GM12878 (cell line): ENCODE measurements around the gene PCSK2.

Experiments used
- CREB1 ChIP-seq: IDR thresholded peaks from 2 replicates; pipeline ENCODE4 v1.6.1; 2012; ENCODE audit warnings: low read depth, mild to moderate bottlenecking, inconsistent platforms
- EZH2 ChIP-seq: IDR thresholded peaks from 2 replicates; pipeline ENCODE4 v1.6.1; 2012; ENCODE audit warnings: low read depth, mild to moderate bottlenecking, control low read depth, inconsistent platforms, low read length, borderline replicate concordance; ENCODE audit not compliant: control insufficient read depth
- GABPA ChIP-seq: IDR thresholded peaks from 2 replicates; pipeline ENCODE4 v1.6.1; 2014; ENCODE audit warnings: antibody characterized with exemption, low read depth, mild to moderate bottlenecking, inconsistent platforms
- IKZF1 ChIP-seq: fragments of 450-650 bp; conservative IDR thresholded peaks from 2 replicates; pipeline ENCODE4 v1.6.1; 2017; ENCODE audit warnings: antibody characterized with exemption, mild to moderate bottlenecking
- MXI1 ChIP-seq: fragments of 150-350 bp; IDR thresholded peaks from 2 replicates; pipeline ENCODE4 v1.6.1; 2011; ENCODE audit warnings: low read depth, mild to moderate bottlenecking, inconsistent platforms, low read length, improper control_type of control experiment
- MYC ChIP-seq: IDR thresholded peaks from 2 replicates; pipeline ENCODE4 v1.6.1; 2011; ENCODE audit warnings: mild to moderate bottlenecking, low read length, moderate library complexity, inconsistent platforms; ENCODE audit not compliant: insufficient read depth, insufficient replicate concordance, insufficient read length, severe bottlenecking
- TAF1 ChIP-seq: IDR thresholded peaks from 2 replicates; pipeline ENCODE4 v1.6.1; 2011; ENCODE audit warnings: mild to moderate bottlenecking, low read depth, low read length, borderline replicate concordance
- TF ChIP-seq, protein P1 (sequence below), 3 experiments: IDR thresholded peaks in 2 of 3; conservative IDR thresholded peaks in 1 of 3; 2 replicates each; pipeline ENCODE4 v1.5.1; 2011; ENCODE audit warnings: low read depth in 3 of 3, low read length in 3 of 3, mild to moderate bottlenecking in 3 of 3, control low read depth in 2 of 3, moderate library complexity in 2 of 3, inconsistent platforms in 1 of 3, mixed read lengths in 1 of 3; ENCODE audit not compliant: control insufficient read depth in 2 of 3, insufficient read depth in 1 of 3; ENCODE audit errors: extremely low read depth in 1 of 3
- TF ChIP-seq, protein P2 (sequence below): fragments of 450-650 bp; IDR thresholded peaks from 2 replicates; pipeline ENCODE4 v1.6.1; 2017; ENCODE audit warnings: mild to moderate bottlenecking, low read depth, inconsistent platforms; ENCODE audit not compliant: poor library complexity, severe bottlenecking
- TF ChIP-seq, protein P3 (sequence below): fragments of 450-650 bp; IDR thresholded peaks from 2 replicates; pipeline ENCODE4 v1.6.1; 2017; ENCODE audit warnings: mild to moderate bottlenecking, moderate library complexity
- TF ChIP-seq, protein P4 (sequence below): IDR thresholded peaks from 2 replicates; pipeline ENCODE4 v1.6.1; 2011; ENCODE audit warnings: borderline replicate concordance, low read depth, mild to moderate bottlenecking, moderate library complexity, mixed read lengths, low read length; ENCODE audit not compliant: insufficient read depth; ENCODE audit errors: extremely low read length

DNA sequence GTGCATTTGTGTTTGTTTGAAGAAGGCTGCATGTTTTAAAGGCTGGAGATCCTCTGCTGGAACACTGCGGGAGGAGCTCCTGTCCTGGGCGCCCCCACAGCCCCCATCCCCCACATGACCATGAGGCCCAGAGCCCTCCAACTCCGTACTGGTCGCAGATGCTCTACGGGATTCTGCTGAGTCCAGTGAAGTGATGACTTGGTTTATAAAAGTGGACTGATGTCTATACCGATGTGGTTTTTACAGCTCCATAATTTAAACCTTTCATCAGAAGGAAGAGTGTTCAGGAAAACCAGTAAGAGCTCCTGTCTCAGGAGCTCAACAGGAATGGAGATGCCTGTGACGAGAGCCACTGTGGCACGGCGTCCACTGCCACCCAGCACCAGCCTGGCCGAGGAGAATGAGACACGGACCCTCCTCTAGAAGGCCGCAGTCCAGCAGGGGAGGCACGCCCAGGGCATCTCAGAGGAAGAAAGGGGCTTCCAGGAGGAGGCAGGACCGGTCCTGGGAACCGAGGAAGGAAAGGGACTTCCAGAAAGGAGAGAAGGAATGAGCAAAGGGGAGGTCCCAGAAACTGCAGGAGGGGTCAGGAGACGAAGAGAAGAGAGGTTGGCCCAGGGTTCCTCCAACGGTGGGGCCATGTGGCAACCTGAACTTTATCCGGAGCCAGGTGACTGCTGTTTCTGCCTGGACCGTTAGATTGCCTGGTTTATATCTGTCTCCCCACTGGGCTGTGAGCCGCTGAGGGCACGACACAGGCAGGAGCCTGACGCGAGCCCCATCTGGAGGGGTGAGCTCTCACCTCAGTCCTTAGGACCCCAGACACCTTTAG is 277.4 kb downstream of the PCSK2 start:
- no peak for TF ChIP-seq TAF1
- TF ChIP-seq, protein P1, sequence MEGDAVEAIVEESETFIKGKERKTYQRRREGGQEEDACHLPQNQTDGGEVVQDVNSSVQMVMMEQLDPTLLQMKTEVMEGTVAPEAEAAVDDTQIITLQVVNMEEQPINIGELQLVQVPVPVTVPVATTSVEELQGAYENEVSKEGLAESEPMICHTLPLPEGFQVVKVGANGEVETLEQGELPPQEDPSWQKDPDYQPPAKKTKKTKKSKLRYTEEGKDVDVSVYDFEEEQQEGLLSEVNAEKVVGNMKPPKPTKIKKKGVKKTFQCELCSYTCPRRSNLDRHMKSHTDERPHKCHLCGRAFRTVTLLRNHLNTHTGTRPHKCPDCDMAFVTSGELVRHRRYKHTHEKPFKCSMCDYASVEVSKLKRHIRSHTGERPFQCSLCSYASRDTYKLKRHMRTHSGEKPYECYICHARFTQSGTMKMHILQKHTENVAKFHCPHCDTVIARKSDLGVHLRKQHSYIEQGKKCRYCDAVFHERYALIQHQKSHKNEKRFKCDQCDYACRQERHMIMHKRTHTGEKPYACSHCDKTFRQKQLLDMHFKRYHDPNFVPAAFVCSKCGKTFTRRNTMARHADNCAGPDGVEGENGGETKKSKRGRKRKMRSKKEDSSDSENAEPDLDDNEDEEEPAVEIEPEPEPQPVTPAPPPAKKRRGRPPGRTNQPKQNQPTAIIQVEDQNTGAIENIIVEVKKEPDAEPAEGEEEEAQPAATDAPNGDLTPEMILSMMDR (IDR thresholded peaks at IDR 0.05 in 2 of 3, conservative IDR thresholded peaks at IDR 0.05 in 1 of 3; ENCODE audit: control insufficient read depth in 2 of 3, extremely low read depth in 1 of 3, insufficient read depth in 1 of 3, low read depth in 3 of 3, low read length in 3 of 3): no peak
- TF ChIP-seq, protein P2, sequence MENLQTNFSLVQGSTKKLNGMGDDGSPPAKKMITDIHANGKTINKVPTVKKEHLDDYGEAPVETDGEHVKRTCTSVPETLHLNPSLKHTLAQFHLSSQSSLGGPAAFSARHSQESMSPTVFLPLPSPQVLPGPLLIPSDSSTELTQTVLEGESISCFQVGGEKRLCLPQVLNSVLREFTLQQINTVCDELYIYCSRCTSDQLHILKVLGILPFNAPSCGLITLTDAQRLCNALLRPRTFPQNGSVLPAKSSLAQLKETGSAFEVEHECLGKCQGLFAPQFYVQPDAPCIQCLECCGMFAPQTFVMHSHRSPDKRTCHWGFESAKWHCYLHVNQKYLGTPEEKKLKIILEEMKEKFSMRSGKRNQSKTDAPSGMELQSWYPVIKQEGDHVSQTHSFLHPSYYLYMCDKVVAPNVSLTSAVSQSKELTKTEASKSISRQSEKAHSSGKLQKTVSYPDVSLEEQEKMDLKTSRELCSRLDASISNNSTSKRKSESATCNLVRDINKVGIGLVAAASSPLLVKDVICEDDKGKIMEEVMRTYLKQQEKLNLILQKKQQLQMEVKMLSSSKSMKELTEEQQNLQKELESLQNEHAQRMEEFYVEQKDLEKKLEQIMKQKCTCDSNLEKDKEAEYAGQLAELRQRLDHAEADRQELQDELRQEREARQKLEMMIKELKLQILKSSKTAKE: no peak
- TF ChIP-seq, protein P3, sequence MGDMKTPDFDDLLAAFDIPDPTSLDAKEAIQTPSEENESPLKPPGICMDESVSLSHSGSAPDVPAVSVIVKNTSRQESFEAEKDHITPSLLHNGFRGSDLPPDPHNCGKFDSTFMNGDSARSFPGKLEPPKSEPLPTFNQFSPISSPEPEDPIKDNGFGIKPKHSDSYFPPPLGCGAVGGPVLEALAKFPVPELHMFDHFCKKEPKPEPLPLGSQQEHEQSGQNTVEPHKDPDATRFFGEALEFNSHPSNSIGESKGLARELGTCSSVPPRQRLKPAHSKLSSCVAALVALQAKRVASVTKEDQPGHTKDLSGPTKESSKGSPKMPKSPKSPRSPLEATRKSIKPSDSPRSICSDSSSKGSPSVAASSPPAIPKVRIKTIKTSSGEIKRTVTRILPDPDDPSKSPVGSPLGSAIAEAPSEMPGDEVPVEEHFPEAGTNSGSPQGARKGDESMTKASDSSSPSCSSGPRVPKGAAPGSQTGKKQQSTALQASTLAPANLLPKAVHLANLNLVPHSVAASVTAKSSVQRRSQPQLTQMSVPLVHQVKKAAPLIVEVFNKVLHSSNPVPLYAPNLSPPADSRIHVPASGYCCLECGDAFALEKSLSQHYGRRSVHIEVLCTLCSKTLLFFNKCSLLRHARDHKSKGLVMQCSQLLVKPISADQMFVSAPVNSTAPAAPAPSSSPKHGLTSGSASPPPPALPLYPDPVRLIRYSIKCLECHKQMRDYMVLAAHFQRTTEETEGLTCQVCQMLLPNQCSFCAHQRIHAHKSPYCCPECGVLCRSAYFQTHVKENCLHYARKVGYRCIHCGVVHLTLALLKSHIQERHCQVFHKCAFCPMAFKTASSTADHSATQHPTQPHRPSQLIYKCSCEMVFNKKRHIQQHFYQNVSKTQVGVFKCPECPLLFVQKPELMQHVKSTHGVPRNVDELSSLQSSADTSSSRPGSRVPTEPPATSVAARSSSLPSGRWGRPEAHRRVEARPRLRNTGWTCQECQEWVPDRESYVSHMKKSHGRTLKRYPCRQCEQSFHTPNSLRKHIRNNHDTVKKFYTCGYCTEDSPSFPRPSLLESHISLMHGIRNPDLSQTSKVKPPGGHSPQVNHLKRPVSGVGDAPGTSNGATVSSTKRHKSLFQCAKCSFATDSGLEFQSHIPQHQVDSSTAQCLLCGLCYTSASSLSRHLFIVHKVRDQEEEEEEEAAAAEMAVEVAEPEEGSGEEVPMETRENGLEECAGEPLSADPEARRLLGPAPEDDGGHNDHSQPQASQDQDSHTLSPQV: no peak
- TF ChIP-seq MXI1: no peak
- no peak for TF ChIP-seq EZH2
- TF ChIP-seq MYC: no peak
- no peak for TF ChIP-seq GABPA
- no peak for TF ChIP-seq IKZF1
- TF ChIP-seq, protein P4, sequence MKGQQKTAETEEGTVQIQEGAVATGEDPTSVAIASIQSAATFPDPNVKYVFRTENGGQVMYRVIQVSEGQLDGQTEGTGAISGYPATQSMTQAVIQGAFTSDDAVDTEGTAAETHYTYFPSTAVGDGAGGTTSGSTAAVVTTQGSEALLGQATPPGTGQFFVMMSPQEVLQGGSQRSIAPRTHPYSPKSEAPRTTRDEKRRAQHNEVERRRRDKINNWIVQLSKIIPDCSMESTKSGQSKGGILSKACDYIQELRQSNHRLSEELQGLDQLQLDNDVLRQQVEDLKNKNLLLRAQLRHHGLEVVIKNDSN: no peak
- no peak for TF ChIP-seq CREB1
